Tibial artery (tissue), 4 donors: Measurements from ENCODE around the gene PJA2.

Experiments used
- DNase-seq, 2 donors: peaks; one replicate each; pipeline ENCODE4 v3.0.0-alpha.2; 2019
- H3K27ac ChIP-seq, 2 donors: fragments of 200-600 bp; sonication (generic) in 1 of 2; 1 replicate in 1 of 2; 2 replicates in 1 of 2; pipeline ENCODE4 v1.5.1; 2018 to 2019; ENCODE audit warnings: mild to moderate bottlenecking in 1 of 2
- H3K27me3 ChIP-seq, 2 donors: fragments of 200-600 bp; sonication (generic) in 1 of 2; one replicate each; pipeline versions ENCODE4 v1.5.1 to v1.6.0; 2016 to 2019
- H3K36me3 ChIP-seq, 3 donors: fragments of 200-600 bp; sonication (generic) in 2 of 3; one replicate each; pipeline ENCODE4 v1.5.1; 2016 to 2019; ENCODE audit warnings: mild to moderate bottlenecking in 2 of 3
- H3K4me1 ChIP-seq, 4 donors: fragments of 200-600 bp; sonication (generic) in 2 of 4; 1 replicate in 3 of 4; 2 replicates in 1 of 4; pipeline ENCODE4 v1.5.1; 2016 to 2019
- H3K4me3 ChIP-seq, 2 donors: fragments of 200-600 bp; sonication (generic) in 1 of 2; 1 replicate in 1 of 2; 2 replicates in 1 of 2; pipeline ENCODE4 v1.5.1; 2018 to 2019; ENCODE audit warnings: mild to moderate bottlenecking in 2 of 2
- H3K9me3 ChIP-seq, 3 donors: fragments of 200-600 bp; sonication (generic) in 1 of 3; one replicate each; pipeline ENCODE4 v1.5.1; 2016 to 2019
- CTCF ChIP-seq, 2 experiments: fragments of 200-600 bp in 1 of 2; fragments of 450-650 bp in 1 of 2; IDR thresholded peaks; one replicate each; pipeline ENCODE4 v1.5.1; 2017 to 2019; ENCODE audit warnings: antibody characterized with exemption in 2 of 2, mild to moderate bottlenecking in 1 of 2, moderate library complexity in 1 of 2
- intact Hi-C: fragments of 100-400 bp; cut with DNase I; formaldehyde crosslinking; loops from one replicate; pipeline ENCODE4 v1.15.0; 2023; ENCODE audit warnings: low total_unique reads

The PJA2 gene

GRCh38 chr5:109309326-109310063 lies 100.3 kb downstream of the PJA2 start:
- Histone ChIP-seq H3K4me1 (no peaks in the 10 kb centered on the region), H3K4me3 (no peak overlapping the region), H3K9me3 (no peaks in the 10 kb centered on the region), H3K36me3 (no peaks in the 10 kb centered on the region), H3K27me3 (no peaks in the 10 kb centered on the region), H3K27ac (no peak overlapping the region)
- DNase-seq: no peak
- no peak for TF ChIP-seq CTCF (IDR thresholded peaks at IDR 0.05)
- intact Hi-C loops: no loop called here

GRCh38 chr5:109307951-109308350 lies 101.8 kb downstream of the PJA2 start:
- no peaks in the 10 kb centered on the region for H3K27me3 ChIP-seq

GRCh38 chr5:109307456-109307855 lies 102.3 kb downstream of the PJA2 start:
- intact Hi-C loops: no loop called here
- Histone ChIP-seq H3K27me3 (no peaks in the 10 kb centered on the region), H3K4me1 (no peaks in the 10 kb centered on the region), H3K36me3 (no peaks in the 10 kb centered on the region), H3K27ac (no peak overlapping the region), H3K4me3 (no peak overlapping the region), H3K9me3 (no peaks in the 10 kb centered on the region)
- TF ChIP-seq CTCF (IDR thresholded peaks at IDR 0.05): no peak
- no peak for DNase-seq

More at GRCh38 chr5:109307951-109308350, 101.8 kb downstream of the PJA2 start:
- intact Hi-C loops: no loop called here
- no peak for TF ChIP-seq CTCF (IDR thresholded peaks at IDR 0.05)
- no peak for DNase-seq
- no peak overlapping the region for H3K4me3 ChIP-seq
- no peaks in the 10 kb centered on the region for H3K4me1 ChIP-seq
- H3K27ac ChIP-seq: no peak overlapping the region
- H3K36me3 ChIP-seq: no peaks in the 10 kb centered on the region
- no peaks in the 10 kb centered on the region for H3K9me3 ChIP-seq

- intact Hi-C loops: no loop called here
- H3K36me3 ChIP-seq: no peaks in the 10 kb centered on the region
- H3K9me3 ChIP-seq: no peaks in the 10 kb centered on the region
- no peaks in the 10 kb centered on the region for H3K4me1 ChIP-seq
- H3K27ac ChIP-seq: no peak overlapping the region
- no peak overlapping the region for H3K4me3 ChIP-seq
- H3K27me3 ChIP-seq: no peaks in the 10 kb centered on the region
- no peak for TF ChIP-seq CTCF (IDR thresholded peaks at IDR 0.05)
- no peak for DNase-seq
Measured at GRCh38 chr5:109305352-109305751, 104.4 kb downstream of the PJA2 start.

- intact Hi-C loops: no loop called here
Measured at GRCh38 chr5:109304309-109304708, 105.5 kb downstream of the PJA2 start.

More at GRCh38 chr5:109304309-109304708, 105.5 kb downstream of the PJA2 start:
- TF ChIP-seq CTCF (IDR thresholded peaks at IDR 0.05): no peak
- H3K27me3 ChIP-seq: no peaks in the 10 kb centered on the region
- H3K27ac ChIP-seq: no peak overlapping the region
- peaks cover 0 to 10% (median 2%) of the 10 kb centered on the region in 4 donors for H3K4me1 ChIP-seq
- no peaks in the 10 kb centered on the region for H3K9me3 ChIP-seq
- no peak overlapping the region for H3K4me3 ChIP-seq
- DNase-seq: no peak
- no peaks in the 10 kb centered on the region for H3K36me3 ChIP-seq
